ENCODE measurements around the gene ZNF235.
A peak's percentile ranks its signal among the peaks of the same experiment; 100 is the strongest.

ZNF235 gene

GRCh38 chr19:44303976-44304568 is 753 bp downstream of the ZNF235 start:
- ChIA-PET CTCF (interaction anchor here (1.4 kb wide), 1 partner anchor 210 kb away, joined by 4 read pairs; no protein-coding TSS in a partner anchor), POLR2A (interaction anchor here (0.5 to 1.8 kb wide), 4 partner anchors 97 to 353 kb away, joined by 3 to 11 read pairs (median 4); partner anchors contain the start of genes ZNF180 and ZNF226)
- H3K9me3 ChIP-seq (ENCODE audit: control insufficient read depth, insufficient read depth, low read depth, low read length) = no peaks in the 10 kb centered on the region; the same call in 1 of the 2 replicates
- H3K27ac ChIP-seq (ENCODE audit: extremely low read depth, low read depth, low read length) = peak overlapping the region; percentile 76
- H3K4me3 ChIP-seq (ENCODE audit: low read depth, low read length) = peak overlapping the region; percentile 58
- TF ChIP-seq ZNF530 (tag by site-specific recombination; IDR thresholded peaks at IDR 0.05; ENCODE audit: low read depth) = no peak
- 0 out of 2 replicates have a peak, but pooled peaks have one; percentile 10 for TF ChIP-seq SCRT2 (tag by site-specific recombination; IDR thresholded peaks at IDR 0.05)
- TF ChIP-seq ZBTB21 (tag by site-specific recombination; IDR thresholded peaks at IDR 0.05) = no peak
- TF ChIP-seq, protein P1, sequence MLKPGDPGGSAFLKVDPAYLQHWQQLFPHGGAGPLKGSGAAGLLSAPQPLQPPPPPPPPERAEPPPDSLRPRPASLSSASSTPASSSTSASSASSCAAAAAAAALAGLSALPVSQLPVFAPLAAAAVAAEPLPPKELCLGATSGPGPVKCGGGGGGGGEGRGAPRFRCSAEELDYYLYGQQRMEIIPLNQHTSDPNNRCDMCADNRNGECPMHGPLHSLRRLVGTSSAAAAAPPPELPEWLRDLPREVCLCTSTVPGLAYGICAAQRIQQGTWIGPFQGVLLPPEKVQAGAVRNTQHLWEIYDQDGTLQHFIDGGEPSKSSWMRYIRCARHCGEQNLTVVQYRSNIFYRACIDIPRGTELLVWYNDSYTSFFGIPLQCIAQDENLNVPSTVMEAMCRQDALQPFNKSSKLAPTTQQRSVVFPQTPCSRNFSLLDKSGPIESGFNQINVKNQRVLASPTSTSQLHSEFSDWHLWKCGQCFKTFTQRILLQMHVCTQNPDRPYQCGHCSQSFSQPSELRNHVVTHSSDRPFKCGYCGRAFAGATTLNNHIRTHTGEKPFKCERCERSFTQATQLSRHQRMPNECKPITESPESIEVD (tag by site-specific recombination; IDR thresholded peaks at IDR 0.05) = peak; percentile 41; the same call in 1 of the 2 replicates
- TF ChIP-seq PRDM1 (tag by site-specific recombination; IDR thresholded peaks at IDR 0.05) = peak; percentile 13; the same call in 1 of the 2 replicates
- no peak for TF ChIP-seq WT1 (tag by site-specific recombination; IDR thresholded peaks at IDR 0.05)
- no peak for TF ChIP-seq ZNF175 (tag by site-specific recombination; IDR thresholded peaks at IDR 0.05)
- TF ChIP-seq ZNF335 (tag by site-specific recombination; conservative IDR thresholded peaks at IDR 0.05) = peak; percentile 18
- H3K4me1 ChIP-seq (ENCODE audit: control insufficient read depth, insufficient read depth, low read length) = peaks cover 8% of the 10 kb centered on the region
- peaks cover 29 to 33% of the 10 kb centered on the region in 2 experiments for H3K36me3 ChIP-seq (ENCODE audit: control insufficient read depth in 2 of 2, insufficient read depth in 1 of 2, low read length in 2 of 2)

DNA sequence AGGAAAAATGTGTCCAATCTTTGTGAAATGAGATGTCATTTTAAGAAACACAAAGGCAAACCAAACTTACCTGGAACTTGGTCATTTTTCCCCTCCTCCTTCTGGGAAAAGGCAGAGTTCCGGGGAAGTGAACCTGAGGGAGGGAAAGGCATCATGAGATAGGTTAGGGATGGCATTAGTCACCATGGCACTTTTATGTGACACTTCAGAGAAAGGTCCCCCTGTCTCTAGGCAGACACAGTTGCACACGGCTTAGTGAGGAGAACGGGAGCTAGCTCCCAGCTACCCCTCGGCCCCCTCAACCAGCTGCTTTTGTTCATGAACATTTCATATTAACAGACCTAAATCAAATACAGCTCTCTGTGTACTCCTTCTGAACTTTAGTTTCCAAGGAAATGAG is 1.5 kb downstream of the ZNF235 start:
- TF ChIP-seq ZBTB48 (tag by site-specific recombination; IDR thresholded peaks at IDR 0.05) (0 out of 2 replicates have a peak, but pooled peaks have one; percentile 13), SP2 (tag by site-specific recombination; IDR thresholded peaks at IDR 0.05) (0 out of 2 replicates have a peak, but pooled peaks have one; percentile 8), PRDM1 (tag by site-specific recombination; IDR thresholded peaks at IDR 0.05) (0 out of 2 replicates have a peak, but pooled peaks have one; percentile 57), ZNF19 (tag by site-specific recombination; IDR thresholded peaks at IDR 0.05; ENCODE audit: low read depth) (no peak)
- peaks cover 36 to 41% of the 10 kb centered on the region in 2 experiments for H3K36me3 ChIP-seq (ENCODE audit: control insufficient read depth in 2 of 2, insufficient read depth in 1 of 2, low read length in 2 of 2)
- no peak overlapping the region for H3K4me3 ChIP-seq (ENCODE audit: low read depth, low read length)
- ChIA-PET POLR2A (no interaction called here), CTCF (interaction anchor here (1.4 kb wide), 1 partner anchor 211 kb away, joined by 4 read pairs; no protein-coding TSS in a partner anchor)
- no peaks in the 10 kb centered on the region; the same call in 1 of the 2 replicates for H3K9me3 ChIP-seq (ENCODE audit: control insufficient read depth, insufficient read depth, low read depth, low read length)
- H3K27ac ChIP-seq (ENCODE audit: extremely low read depth, low read depth, low read length) = no peak overlapping the region
- peaks cover 8% of the 10 kb centered on the region for H3K4me1 ChIP-seq (ENCODE audit: control insufficient read depth, insufficient read depth, low read length)

DNA sequence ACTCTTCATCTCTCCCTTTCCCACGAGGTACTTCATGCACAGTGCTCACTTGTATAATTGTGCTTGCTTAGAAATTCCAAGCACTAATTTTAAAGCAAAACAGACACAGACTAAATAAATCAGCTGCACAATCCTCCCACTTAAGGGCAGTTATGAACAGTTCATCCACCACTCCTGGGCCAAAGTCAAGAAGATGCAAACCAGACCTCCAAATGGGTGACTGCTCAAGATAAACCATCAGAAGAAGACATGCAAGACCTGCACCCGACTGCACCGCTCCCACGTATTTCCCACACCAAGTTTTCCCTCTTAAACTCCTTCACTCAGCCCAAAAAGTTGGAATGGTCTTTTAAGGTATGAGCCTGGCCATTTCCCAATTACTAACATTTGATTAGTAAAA is 19.9 kb downstream of the ZNF235 start:
- Histone ChIP-seq H3K27ac (ENCODE audit: extremely low read depth, low read depth, low read length) (no peak overlapping the region), H3K4me1 (ENCODE audit: control insufficient read depth, insufficient read depth, low read length) (no peaks in the 10 kb centered on the region), H3K9me3 (ENCODE audit: control insufficient read depth, insufficient read depth, low read depth, low read length) (no peaks in the 10 kb centered on the region; the same call in none of the 2 replicates), H3K36me3 (ENCODE audit: control insufficient read depth in 2 of 2, insufficient read depth in 1 of 2, low read length in 2 of 2) (peaks cover 28 to 30% of the 10 kb centered on the region in 2 experiments; a peak in 2 of 3 replicates), H3K4me3 (ENCODE audit: low read depth, low read length) (no peak overlapping the region)
- POLR2A ChIA-PET = no interaction called here
- CTCF ChIA-PET = no interaction called here
- TF ChIP-seq ZNF24 (tag by site-specific recombination; IDR thresholded peaks at IDR 0.05) (no peak), PRDM1 (tag by site-specific recombination; IDR thresholded peaks at IDR 0.05) (no peak), ZNF561 (tag by site-specific recombination; IDR thresholded peaks at IDR 0.05; ENCODE audit: borderline replicate concordance) (no peak), ZBTB6 (tag by site-specific recombination; IDR thresholded peaks at IDR 0.05) (no peak), SP2 (tag by site-specific recombination; IDR thresholded peaks at IDR 0.05) (no peak), KLF1 (tag by site-specific recombination; IDR thresholded peaks at IDR 0.05) (no peak), ZNF585B (tag by site-specific recombination; IDR thresholded peaks at IDR 0.05) (no peak), INSM2 (tag by site-specific recombination; IDR thresholded peaks at IDR 0.05) (no peak), GLIS1 (tag by site-specific recombination; IDR thresholded peaks at IDR 0.05) (no peak), ZNF211 (tag by site-specific recombination; IDR thresholded peaks at IDR 0.05; ENCODE audit: low read depth) (no peak)
- TF ChIP-seq, protein P2, sequence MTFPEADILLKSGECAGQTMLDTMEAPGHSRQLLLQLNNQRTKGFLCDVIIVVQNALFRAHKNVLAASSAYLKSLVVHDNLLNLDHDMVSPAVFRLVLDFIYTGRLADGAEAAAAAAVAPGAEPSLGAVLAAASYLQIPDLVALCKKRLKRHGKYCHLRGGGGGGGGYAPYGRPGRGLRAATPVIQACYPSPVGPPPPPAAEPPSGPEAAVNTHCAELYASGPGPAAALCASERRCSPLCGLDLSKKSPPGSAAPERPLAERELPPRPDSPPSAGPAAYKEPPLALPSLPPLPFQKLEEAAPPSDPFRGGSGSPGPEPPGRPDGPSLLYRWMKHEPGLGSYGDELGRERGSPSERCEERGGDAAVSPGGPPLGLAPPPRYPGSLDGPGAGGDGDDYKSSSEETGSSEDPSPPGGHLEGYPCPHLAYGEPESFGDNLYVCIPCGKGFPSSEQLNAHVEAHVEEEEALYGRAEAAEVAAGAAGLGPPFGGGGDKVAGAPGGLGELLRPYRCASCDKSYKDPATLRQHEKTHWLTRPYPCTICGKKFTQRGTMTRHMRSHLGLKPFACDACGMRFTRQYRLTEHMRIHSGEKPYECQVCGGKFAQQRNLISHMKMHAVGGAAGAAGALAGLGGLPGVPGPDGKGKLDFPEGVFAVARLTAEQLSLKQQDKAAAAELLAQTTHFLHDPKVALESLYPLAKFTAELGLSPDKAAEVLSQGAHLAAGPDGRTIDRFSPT (tag by site-specific recombination; IDR thresholded peaks at IDR 0.05) = no peak

Measured in HEK293 (cell line).